Smooth muscle cell (in vitro differentiated cells): ENCODE results near the gene ZAR1L. TPM values are rescaled to one million over a fixed set of nuclear protein-coding genes. Genes with fewer than 3 reads are reported as not detected.

Experiments
- DNase-seq: peaks from one replicate; lab custom pipeline; 2025; ENCODE audit not compliant: unreplicated experiment; lab: John Stamatoyannopoulos, UW
- H2AFZ ChIP-seq: fragments of 200-600 bp; sonication (generic); 2 replicates; pipeline ENCODE4 v1.6.0; 2016; ENCODE audit warnings: antibody characterized with exemption, low read depth, mild to moderate bottlenecking
- H3F3A ChIP-seq: fragments of 200-600 bp; sonication (generic); 2 replicates; pipeline ENCODE4 v1.6.0; 2017; ENCODE audit warnings: antibody characterized with exemption, low read depth
- H3K27ac ChIP-seq: fragments of 200-600 bp; sonication (generic); 2 replicates; pipeline ENCODE4 v1.5.1; 2016; ENCODE audit warnings: low read depth, mild to moderate bottlenecking
- H3K27me3 ChIP-seq: fragments of 200-600 bp; sonication (generic); 2 replicates; pipeline ENCODE4 v1.6.1; 2016; ENCODE audit warnings: low read depth, mild to moderate bottlenecking
- H3K36me3 ChIP-seq: fragments of 200-600 bp; sonication (generic); 2 replicates; pipeline ENCODE4 v1.5.1; 2016; ENCODE audit warnings: low read depth
- H3K4me1 ChIP-seq: fragments of 200-600 bp; sonication (generic); 2 replicates; pipeline ENCODE4 v1.5.1; 2016; ENCODE audit warnings: low read depth
- H3K4me2 ChIP-seq: fragments of 200-600 bp; sonication (generic); 2 replicates; pipeline ENCODE4 v1.6.0; 2016; ENCODE audit warnings: mild to moderate bottlenecking
- H3K4me3 ChIP-seq: fragments of 200-600 bp; sonication (generic); 2 replicates; pipeline ENCODE4 v1.5.1; 2016; ENCODE audit warnings: mild to moderate bottlenecking
- H3K79me2 ChIP-seq: fragments of 200-600 bp; sonication (generic); 2 replicates; pipeline ENCODE4 v1.6.0; 2016; ENCODE audit warnings: low read depth, mild to moderate bottlenecking
- H3K9ac ChIP-seq: fragments of 200-600 bp; sonication (generic); 2 replicates; pipeline ENCODE4 v1.6.0; 2016; ENCODE audit warnings: low read depth
- H3K9me3 ChIP-seq: fragments of 200-600 bp; sonication (generic); replicated peaks from 2 replicates; pipeline ENCODE4 v1.5.1; 2016; ENCODE audit warnings: low read depth
- H4K20me1 ChIP-seq: fragments of 200-600 bp; sonication (generic); 2 replicates; pipeline ENCODE4 v1.6.0; 2016; ENCODE audit warnings: low read depth
- WGBS: methylation state at CpG from one replicate; pipeline ENCODE4 v1.1.7; 2016; ENCODE audit warnings: low lambda C conversion rate; 5-methylcytosine and 5-hydroxymethylcytosine counted together
- polyA plus RNA-seq: library from polyadenylated mRNA; unstranded; fragments of >200 nt; fragmentation: Nextera tagmentation; extraction: Ambion mirVana; gene quantifications from 2 replicates; pipeline ENCODE4 v1.2.1, GENCODE V29; 2016
- total RNA-seq: library from RNA; depleted of rRNA; stranded (reverse); fragments of >200 nt; gene quantifications from 2 replicates; pipeline ENCODE4 v1.2.3, GENCODE V29; 2014
- TF ChIP-seq, protein P1 (sequence below): fragments of 200-600 bp; sonication (generic); IDR thresholded peaks from 2 replicates; pipeline ENCODE4 v1.5.1; 2017; ENCODE audit warnings: borderline replicate concordance, mild to moderate bottlenecking, antibody characterized with exemption; ENCODE audit not compliant: insufficient read depth, poor library complexity, severe bottlenecking

Gene ZAR1L
- total and polyA plus RNA-seq, 2 experiments from 2014 or later, result not detected

DNA sequence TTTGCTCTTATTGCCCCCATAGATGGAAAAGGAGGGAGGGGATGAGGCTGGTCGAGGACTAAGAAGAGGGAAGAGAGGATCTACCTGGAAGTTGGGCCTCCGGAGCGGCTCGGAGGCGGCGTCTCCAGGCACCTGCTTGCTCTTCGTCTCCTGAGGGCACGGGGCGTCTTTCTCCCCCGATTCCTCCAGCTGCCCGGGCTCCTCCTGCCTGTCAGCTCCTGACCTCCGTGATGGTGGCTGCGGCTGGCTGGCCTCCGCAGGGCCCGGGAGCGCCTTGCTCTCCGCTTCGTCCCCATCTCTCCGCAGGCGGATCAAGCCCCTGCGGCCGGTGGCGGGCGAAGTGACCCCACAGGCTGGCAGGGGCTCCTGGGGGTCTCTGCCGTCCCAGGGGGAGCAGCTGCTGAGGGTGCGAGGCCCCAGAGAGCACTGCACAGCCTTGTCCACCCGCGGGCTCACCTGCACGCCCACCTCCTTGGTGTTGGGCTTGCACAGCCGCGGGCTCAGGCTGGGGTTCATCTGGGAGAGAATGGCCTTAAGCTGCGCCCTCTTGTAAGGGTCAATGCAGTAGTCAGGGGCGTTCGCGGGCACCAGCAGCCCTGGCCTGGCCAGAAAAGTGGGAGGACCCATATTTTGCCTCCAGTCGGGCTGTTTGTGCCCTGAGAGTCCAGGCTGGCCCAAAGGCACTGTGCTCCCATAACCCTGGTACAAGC, 3.8 kb downstream of the ZAR1L start:
- no peaks in the 10 kb centered on the region for H3K9me3 ChIP-seq
- no peaks in the 10 kb centered on the region for H3K36me3 ChIP-seq
- WGBS, result 97% methylated on average over 34 of the region's 36 CpGs
- H3K79me2 ChIP-seq, result no peaks in the 10 kb centered on the region
- H4K20me1 ChIP-seq, result no peaks in the 10 kb centered on the region
- H2AFZ ChIP-seq, result no peak overlapping the region
- H3K4me2 ChIP-seq, result no peak overlapping the region
- no peak overlapping the region for H3K9ac ChIP-seq
- no peaks in the 10 kb centered on the region for H3K4me1 ChIP-seq
- TF ChIP-seq, protein P1, sequence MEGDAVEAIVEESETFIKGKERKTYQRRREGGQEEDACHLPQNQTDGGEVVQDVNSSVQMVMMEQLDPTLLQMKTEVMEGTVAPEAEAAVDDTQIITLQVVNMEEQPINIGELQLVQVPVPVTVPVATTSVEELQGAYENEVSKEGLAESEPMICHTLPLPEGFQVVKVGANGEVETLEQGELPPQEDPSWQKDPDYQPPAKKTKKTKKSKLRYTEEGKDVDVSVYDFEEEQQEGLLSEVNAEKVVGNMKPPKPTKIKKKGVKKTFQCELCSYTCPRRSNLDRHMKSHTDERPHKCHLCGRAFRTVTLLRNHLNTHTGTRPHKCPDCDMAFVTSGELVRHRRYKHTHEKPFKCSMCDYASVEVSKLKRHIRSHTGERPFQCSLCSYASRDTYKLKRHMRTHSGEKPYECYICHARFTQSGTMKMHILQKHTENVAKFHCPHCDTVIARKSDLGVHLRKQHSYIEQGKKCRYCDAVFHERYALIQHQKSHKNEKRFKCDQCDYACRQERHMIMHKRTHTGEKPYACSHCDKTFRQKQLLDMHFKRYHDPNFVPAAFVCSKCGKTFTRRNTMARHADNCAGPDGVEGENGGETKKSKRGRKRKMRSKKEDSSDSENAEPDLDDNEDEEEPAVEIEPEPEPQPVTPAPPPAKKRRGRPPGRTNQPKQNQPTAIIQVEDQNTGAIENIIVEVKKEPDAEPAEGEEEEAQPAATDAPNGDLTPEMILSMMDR, result no peak
- H3K27me3 ChIP-seq, result no peaks in the 10 kb centered on the region
- no peak overlapping the region for H3K27ac ChIP-seq
- H3F3A ChIP-seq, result no peaks in the 10 kb centered on the region
- DNase-seq, result no peak
- no peak overlapping the region for H3K4me3 ChIP-seq

DNA sequence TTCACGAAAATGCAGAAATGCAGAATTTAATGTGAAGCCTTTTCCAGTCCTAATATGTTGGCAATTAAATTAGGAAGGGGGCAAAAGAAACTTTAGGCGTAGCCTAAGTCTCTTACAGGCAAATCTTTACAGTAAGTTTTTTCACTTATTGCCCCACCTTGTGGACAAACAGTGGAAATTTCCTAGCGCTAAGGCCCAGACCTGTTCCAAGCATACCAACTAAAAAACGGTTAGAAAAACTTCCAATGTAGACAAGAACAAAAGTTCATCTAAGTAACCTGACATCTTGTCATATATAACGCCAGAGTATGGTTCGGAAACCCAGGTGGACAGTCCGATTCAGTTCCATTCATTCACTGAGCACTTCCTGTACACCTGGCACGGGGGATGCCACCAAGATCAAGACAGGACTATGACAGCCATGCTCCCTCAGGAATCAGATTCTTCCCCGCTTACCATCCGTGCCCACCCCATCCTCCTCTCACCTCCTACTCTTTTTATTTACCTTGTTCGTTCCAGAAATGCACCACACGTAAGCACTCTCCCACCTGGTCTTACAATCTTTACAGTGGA, 4.9 kb downstream of the ZAR1L start:
- no peak for DNase-seq
- H3K79me2 ChIP-seq, result no peaks in the 10 kb centered on the region

DNA sequence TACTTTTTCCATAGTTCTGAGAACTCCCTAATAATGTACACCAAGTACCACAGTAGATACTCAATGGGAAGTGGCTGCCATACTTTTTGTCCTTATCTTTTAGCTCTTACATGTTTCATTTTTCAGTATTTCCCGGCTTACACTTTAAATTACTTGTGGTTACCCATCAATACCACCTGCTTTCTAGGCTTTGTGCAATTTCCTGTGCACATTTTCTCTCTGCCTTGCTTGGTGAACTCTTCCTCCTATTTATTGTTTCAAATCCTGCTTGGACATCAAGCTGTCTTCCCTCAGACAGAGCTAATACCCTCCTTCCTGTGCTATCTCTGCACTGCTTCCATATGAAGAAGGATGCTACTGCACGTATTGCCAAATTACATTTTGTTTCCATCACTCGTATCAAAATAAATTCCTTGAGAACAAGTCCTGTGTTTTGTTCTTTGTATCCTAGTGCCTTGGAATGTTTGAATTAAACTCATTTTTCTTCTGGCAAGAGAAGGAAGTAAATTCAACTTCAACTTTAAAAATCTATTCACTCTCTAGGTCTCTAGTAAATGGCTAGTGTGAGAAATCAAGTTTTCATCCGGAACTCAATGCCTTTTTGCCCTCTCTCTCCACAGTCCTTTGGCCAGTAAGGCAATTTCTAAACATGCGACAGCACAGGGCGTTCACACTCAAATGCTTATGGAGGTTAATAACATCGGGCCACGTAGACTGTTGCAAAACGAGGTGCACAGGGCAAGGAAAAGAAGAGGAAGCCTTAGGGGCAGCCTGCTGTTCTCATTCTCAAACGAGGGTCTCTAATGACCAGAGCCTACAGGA, 5.6 kb downstream of the ZAR1L start:
- Histone ChIP-seq H3K79me2 (no peaks in the 10 kb centered on the region), H3K36me3 (no peaks in the 10 kb centered on the region), H3K4me2 (no peak overlapping the region), H3K27ac (no peak overlapping the region), H2AFZ (peak overlapping the region; percentile 15), H3K9ac (no peak overlapping the region), H4K20me1 (no peaks in the 10 kb centered on the region), H3K4me1 (no peaks in the 10 kb centered on the region), H3F3A (no peaks in the 10 kb centered on the region), H3K4me3 (no peak overlapping the region), H3K27me3 (no peaks in the 10 kb centered on the region), H3K9me3 (no peaks in the 10 kb centered on the region)
- no peak for DNase-seq
- TF ChIP-seq, protein P1, result no peak
- 68% methylated on average over 10 of the region's 10 CpGs for WGBS

More for the DNA sequence above, 4.9 kb downstream of the ZAR1L start:
- WGBS, result 49% methylated on average over 12 of the region's 12 CpGs
- Histone ChIP-seq H2AFZ (no peak overlapping the region), H3K36me3 (no peaks in the 10 kb centered on the region), H3K4me3 (no peak overlapping the region), H3K9me3 (no peaks in the 10 kb centered on the region), H3K9ac (no peak overlapping the region), H3K4me1 (no peaks in the 10 kb centered on the region), H4K20me1 (no peaks in the 10 kb centered on the region), H3F3A (no peaks in the 10 kb centered on the region), H3K4me2 (no peak overlapping the region), H3K27me3 (no peaks in the 10 kb centered on the region), H3K27ac (no peak overlapping the region)
- TF ChIP-seq, protein P1, result peak; percentile 73
